OCI-LY3 (cell line): ENCODE measurements around the gene NAT14.

ENCODE experiments used
- H2AFZ ChIP-seq: fragments of 200-600, 300-600 bp; shearing (Covaris generic); 2 replicates; pipeline ENCODE4 v1.6.0; 2014; ENCODE audit warnings: antibody characterized with exemption, low read depth, low read length
- H3K27ac ChIP-seq: fragments of 200-600, 300-600 bp; sonication (generic); 2 replicates; pipeline ENCODE4 v1.5.1; 2014; ENCODE audit warnings: mild to moderate bottlenecking, low read length, moderate library complexity, mixed read lengths
- H3K27me3 ChIP-seq: fragments of 200-600, 300-600 bp; sonication (generic); 2 replicates; pipeline ENCODE4 v1.6.1; 2014; ENCODE audit warnings: low read depth, low read length, mixed read lengths
- H3K36me3 ChIP-seq: fragments of 200-600, 300-600 bp; sonication (generic); replicated peaks from 2 replicates; pipeline ENCODE3; 2014; ENCODE audit warnings: low read depth, low read length, mixed read lengths
- H3K4me1 ChIP-seq: fragments of 300-600, 200-600 bp; sonication (generic); 2 replicates; pipeline ENCODE4 v1.6.1; 2014; ENCODE audit warnings: low read length, mixed read lengths
- H3K4me2 ChIP-seq: fragments of 200-600, 300-600 bp; sonication (generic); 2 replicates; pipeline ENCODE4 v1.6.1; 2014; ENCODE audit warnings: low read length, mixed read lengths
- H3K4me3 ChIP-seq: fragments of 300-600, 200-600 bp; sonication (generic); 2 replicates; pipeline ENCODE4 v1.5.1; 2014; ENCODE audit warnings: antibody characterized with exemption, mild to moderate bottlenecking, low read length, moderate library complexity
- H3K79me2 ChIP-seq: fragments of 300-600, 200-600 bp; shearing (Covaris generic); 2 replicates; pipeline ENCODE4 v1.6.1; 2014; ENCODE audit warnings: mild to moderate bottlenecking, low read length, mixed read lengths
- H3K9ac ChIP-seq: fragments of 300-600, 200-600 bp; shearing (Covaris generic); 2 replicates; pipeline ENCODE4 v1.6.0; 2014; ENCODE audit warnings: mild to moderate bottlenecking, low read length, moderate library complexity
- H3K9me3 ChIP-seq: fragments of 200-600, 300-600 bp; shearing (Covaris generic); 2 replicates; pipeline ENCODE4 v1.6.1; 2014; ENCODE audit warnings: low read length, mixed read lengths; ENCODE audit not compliant: insufficient read depth
- H4K20me1 ChIP-seq: fragments of 200-600, 300-600 bp; sonication (generic); 2 replicates; pipeline ENCODE4 v1.6.1; 2016; ENCODE audit warnings: low read length, mixed read lengths; ENCODE audit not compliant: insufficient read depth
- CTCF ChIP-seq: fragments of 200-600, 300-600 bp; sonication (generic); IDR thresholded peaks from 2 replicates; pipeline ENCODE4 v1.5.1; 2014; ENCODE audit warnings: antibody characterized with exemption, low read length, low read depth
- EZH2phosphoT487 ChIP-seq: fragments of 200-600 bp; shearing (Covaris generic); IDR thresholded peaks from 2 replicates; pipeline ENCODE4 v1.6.1; 2018; ENCODE audit warnings: antibody characterized with exemption, mixed run types, low read depth

The NAT14 gene

GRCh38 chr19:55489711-55490477, 4.9 kb downstream of the NAT14 start:
- Histone ChIP-seq H2AFZ (no peak overlapping the region), H3K27ac (no peak overlapping the region), H3K4me3 (no peak overlapping the region), H3K9ac (no peak overlapping the region), H3K27me3 (no peaks in the 10 kb centered on the region), H3K4me1 (peaks cover 9% of the 10 kb centered on the region), H3K4me2 (no peak overlapping the region), H4K20me1 (no peaks in the 10 kb centered on the region), H3K79me2 (peaks cover 10% of the 10 kb centered on the region; the same call in 1 of the 2 replicates), H3K9me3 (no peaks in the 10 kb centered on the region), H3K36me3 (no peaks in the 10 kb centered on the region)
- TF ChIP-seq EZH2phosphoT487: no peak

- H3K27ac ChIP-seq: no peak overlapping the region
- no peaks in the 10 kb centered on the region for H3K9me3 ChIP-seq
- H3K4me3 ChIP-seq: no peak overlapping the region
- H3K9ac ChIP-seq: no peak overlapping the region
- no peaks in the 10 kb centered on the region for H4K20me1 ChIP-seq
- H3K4me2 ChIP-seq: no peak overlapping the region
- no peak overlapping the region for H2AFZ ChIP-seq
- H3K36me3 ChIP-seq: no peaks in the 10 kb centered on the region
- no peaks in the 10 kb centered on the region for H3K27me3 ChIP-seq
- peaks cover 4% of the 10 kb centered on the region; the same call in 1 of the 2 replicates for H3K79me2 ChIP-seq
- peaks cover 7% of the 10 kb centered on the region for H3K4me1 ChIP-seq
- TF ChIP-seq EZH2phosphoT487: no peak
- no peak for TF ChIP-seq CTCF
These were observed 5.8 kb downstream of the NAT14 start for GRCh38 chr19:55490478-55491432.

- no peaks in the 10 kb centered on the region for H4K20me1 ChIP-seq
- H3K79me2 ChIP-seq: no peaks in the 10 kb centered on the region
- H3K36me3 ChIP-seq: no peaks in the 10 kb centered on the region
- peaks cover 3% of the 10 kb centered on the region; the same call in 1 of the 2 replicates for H3K4me1 ChIP-seq
- H3K27ac ChIP-seq: no peak overlapping the region
- H3K27me3 ChIP-seq: no peaks in the 10 kb centered on the region
- H3K4me3 ChIP-seq: no peak overlapping the region
- no peak overlapping the region for H2AFZ ChIP-seq
- no peak overlapping the region for H3K4me2 ChIP-seq
- TF ChIP-seq CTCF (no peak), EZH2phosphoT487 (no peak)
- no peak overlapping the region for H3K9ac ChIP-seq
- H3K9me3 ChIP-seq: no peaks in the 10 kb centered on the region
These were observed 6.8 kb downstream of the NAT14 start for GRCh38 chr19:55491546-55492360.

DNA sequence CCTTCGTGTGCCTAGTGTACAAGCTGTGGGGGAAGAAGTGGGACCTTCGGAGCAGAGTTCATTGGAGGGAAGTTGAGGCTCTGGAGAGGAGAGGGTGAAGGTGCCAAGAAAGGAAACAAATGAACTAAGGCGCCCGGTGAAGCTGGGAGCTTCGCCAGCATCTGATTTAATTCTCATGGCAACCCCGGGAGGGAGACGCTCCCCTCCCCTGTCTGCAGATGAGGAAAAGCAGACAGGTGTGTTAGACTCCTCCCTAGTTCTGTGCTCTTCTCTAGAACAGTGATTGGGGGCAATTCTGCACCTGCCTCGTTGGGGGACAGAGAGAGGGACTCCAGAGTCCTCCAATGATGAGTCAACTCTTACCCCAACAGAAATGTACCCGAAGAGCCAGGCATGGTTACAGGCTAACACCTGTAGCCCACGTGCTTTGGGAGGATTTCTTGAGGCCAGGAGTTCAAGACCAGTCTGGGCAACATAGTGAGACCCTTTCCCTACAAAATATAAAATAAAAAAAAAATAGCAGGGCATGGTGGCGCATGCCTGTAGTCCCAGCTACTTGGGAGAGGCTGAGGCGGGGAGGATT, 7.5 kb downstream of the NAT14 start:
- no peaks in the 10 kb centered on the region for H3K9me3 ChIP-seq
- no peak overlapping the region for H3K9ac ChIP-seq
- H3K4me1 ChIP-seq: peaks cover 3% of the 10 kb centered on the region; the same call in 1 of the 2 replicates
- H3K27ac ChIP-seq: no peak overlapping the region
- H3K4me3 ChIP-seq: no peak overlapping the region
- H3K79me2 ChIP-seq: no peaks in the 10 kb centered on the region
- H3K4me2 ChIP-seq: no peak overlapping the region
- H3K27me3 ChIP-seq: no peaks in the 10 kb centered on the region
- H3K36me3 ChIP-seq: no peaks in the 10 kb centered on the region
- TF ChIP-seq CTCF: no peak
- no peak overlapping the region for H2AFZ ChIP-seq
- H4K20me1 ChIP-seq: no peaks in the 10 kb centered on the region
